Raji (cell line): Measurements from ENCODE around the gene ALCAM.

Experiments used
- POLR2A ChIP-seq: IDR thresholded peaks from 2 replicates; pipeline ENCODE4 v1.6.1; 2011; ENCODE audit warnings: low read depth, low read length, control low read depth; ENCODE audit not compliant: insufficient read depth

The ALCAM gene

DNA sequence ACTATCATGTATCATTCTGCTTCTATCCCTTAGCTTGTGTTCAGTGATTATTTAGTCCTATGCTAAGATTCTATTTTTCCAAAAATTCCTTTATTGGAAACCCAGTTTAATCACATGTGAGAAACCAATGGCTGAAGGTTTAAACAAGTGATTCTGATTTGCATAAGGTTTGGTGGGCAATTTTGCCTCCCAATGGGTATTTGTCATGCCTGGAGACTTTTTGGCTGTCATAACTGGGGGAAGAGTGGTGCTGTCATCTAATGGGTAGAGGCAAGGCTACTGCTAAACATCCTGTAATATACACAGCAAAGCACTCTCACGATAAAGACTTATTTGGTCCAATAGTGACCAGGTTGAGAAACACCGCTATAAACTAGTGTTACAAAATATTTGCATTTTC is 148.7 kb downstream of the ALCAM start:
- TF ChIP-seq POLR2A, result no peak

DNA sequence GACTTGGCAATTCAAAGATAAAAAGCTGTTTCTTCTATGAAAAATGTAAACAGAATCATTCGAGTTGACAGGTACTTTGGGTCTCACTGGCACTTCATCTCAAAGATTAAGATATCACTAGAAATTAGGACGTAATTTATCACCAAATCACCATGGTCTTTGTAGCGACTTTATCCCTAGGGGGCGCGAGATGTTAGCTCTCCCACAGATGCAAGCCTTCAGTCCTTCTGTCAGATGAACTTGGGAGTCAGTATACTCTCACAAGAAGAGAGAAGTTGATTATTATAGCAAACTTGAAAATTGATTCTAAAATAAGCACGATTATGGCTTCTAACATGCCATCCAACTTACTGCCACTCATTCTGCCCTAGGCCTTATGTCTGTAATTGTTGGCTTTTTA is 150.3 kb downstream of the ALCAM start:
- TF ChIP-seq POLR2A, result no peak

DNA sequence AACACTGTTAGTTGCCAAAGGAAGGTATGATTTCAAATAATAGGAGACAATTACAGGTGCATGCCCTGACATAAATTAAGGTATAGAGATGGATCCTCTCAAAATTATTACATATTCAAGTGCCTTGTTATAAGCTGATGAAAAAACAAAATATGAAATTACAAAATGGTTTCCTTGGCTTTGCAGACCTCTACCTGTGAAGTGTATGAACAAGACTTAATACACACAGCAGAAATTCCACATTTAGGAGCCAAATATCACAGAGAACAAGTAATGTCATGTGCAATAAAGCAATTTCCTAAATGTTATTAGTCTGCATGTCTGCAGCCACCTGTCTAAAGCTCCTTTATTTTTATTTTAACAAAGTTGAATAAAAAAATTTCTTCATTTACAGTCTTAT is 151.5 kb downstream of the ALCAM start:
- no peak for TF ChIP-seq POLR2A

DNA sequence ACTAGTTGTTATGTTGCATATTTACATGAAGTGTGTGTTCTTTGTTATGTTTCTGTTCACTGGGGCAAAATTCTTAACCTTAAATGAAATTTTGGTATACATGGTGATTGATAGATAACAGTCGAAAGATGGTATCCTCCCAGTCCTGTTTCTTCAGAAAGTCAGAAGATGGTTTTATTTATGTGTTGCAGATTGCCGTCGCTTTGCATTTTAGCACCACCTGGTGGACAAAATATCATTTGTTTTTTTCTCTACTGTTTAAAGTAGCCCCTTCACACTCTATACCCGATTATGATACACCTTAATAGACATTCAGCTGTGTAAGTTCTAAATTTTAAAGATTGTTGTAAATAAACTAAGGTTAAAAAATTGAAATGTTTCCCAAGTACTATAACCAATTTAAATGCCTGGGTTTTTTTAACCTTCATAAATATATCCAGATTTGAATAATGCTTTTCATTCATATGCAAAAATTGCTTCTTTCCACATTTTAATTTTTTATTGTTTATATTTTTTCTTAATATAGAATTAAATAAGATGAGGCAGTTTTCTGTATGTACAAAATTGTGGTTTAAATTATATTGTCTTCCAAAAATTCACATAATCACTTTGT is 152.2 kb downstream of the ALCAM start:
- no peak for TF ChIP-seq POLR2A

DNA sequence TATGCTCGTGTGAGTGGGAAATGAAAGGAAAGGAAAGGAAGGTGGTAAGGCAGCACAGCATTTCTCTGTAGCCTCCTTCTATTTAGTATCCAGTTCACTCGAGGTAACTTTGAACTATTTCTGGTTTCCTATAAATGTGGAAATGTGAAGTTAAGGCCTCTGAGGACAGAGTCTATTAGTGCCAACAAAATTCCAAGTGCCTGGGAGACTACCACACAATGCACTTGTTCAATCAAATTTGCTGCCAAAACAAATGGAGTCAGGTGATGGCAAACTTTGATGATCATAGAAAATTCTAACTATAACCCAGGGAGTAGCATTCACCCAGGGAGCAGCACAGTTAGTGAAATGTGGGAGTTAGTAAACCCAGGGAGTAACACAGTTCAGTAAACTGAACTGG is 155.1 kb downstream of the ALCAM start:
- no peak for TF ChIP-seq POLR2A

DNA sequence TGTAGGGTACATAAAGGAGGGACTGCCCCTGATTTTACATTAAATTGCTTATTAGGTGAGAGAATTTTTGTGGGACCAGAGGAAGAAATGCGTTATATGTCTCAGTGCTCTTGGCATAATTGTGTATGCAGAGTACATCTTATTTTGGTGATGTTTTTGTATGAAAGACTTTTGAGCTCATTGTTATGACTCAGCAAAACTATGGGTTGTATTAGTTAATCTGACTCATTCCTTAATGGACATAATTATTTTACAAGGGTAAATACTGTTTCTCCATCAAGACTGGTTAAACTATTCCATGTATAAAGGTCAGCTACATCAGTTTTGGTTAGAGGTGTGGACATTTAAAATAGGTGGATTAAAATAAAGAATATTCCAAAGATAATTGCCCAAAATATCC is 156.8 kb downstream of the ALCAM start:
- TF ChIP-seq POLR2A, result no peak

DNA sequence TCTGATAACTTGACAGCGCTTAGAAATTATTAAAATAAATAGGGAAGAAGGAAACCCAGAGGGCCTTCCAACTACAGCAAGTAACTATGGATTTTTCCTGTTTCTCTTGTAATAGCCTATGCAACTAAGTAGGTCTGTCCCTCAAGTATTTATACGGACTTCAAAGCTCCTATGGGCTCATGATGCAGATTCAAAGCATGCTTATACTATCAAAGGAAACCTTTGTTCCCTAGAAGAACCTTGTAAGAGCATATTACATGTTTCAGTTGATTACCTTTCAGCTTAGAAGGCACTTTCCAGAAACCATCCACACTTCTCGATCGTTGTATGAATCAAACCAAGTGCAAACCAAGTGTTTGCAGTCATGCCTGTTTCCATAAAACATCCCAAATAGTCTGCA is 158.8 kb downstream of the ALCAM start:
- TF ChIP-seq POLR2A, result no peak

DNA sequence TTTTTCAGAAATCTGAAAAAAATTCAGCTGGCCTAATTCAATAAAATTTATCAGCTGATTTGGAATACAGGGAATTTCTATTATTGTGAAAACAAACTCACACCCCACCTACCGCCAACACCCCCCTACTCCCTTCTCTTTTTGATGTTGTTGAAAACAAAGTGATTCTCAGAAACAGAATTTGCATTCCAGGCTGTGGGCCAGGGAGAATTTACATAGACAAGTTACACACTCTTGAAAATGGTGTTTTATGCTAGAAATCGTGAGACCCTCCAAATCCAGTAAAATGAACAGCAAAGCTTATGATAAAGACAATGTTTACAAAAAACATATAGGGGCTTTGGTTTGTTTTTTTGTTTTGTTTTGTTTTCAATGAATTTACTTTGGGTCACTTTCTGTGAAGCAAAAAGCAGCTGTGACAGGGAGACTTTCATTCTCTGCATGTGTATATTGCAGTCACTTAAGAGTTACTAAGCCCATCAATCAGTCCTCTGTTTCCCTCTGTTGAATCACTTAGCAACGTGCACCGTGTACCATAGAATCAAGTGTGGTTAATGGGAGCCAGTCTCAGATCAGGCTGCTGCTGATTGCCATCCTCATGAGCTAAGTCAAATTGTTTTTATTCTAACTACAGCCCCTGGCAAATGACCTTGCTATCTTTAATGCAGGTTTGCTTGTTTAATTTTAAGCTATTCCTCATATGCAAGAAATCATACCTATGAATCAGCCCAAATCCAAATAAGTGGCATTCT is 159.8 kb downstream of the ALCAM start:
- no peak for TF ChIP-seq POLR2A

DNA sequence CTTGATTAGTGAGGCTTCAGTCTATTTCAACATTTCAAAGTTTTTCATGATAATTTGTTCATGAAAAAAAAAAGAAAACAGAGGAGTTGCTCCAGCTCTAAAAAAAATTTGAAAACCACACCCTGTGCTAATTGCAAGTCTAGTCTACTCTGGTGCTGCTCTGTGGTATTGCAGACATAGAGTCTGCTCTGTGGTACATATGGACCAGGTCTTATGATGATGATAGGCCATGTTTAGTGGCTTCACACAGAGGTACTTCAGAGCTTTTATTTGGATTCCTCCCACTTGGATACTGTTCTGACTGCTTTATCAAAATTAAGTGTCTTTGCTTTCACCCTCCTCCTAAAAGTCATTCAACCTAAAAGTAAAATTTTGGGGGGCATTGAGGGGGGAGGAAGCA is 160.8 kb downstream of the ALCAM start:
- TF ChIP-seq POLR2A, result no peak

DNA sequence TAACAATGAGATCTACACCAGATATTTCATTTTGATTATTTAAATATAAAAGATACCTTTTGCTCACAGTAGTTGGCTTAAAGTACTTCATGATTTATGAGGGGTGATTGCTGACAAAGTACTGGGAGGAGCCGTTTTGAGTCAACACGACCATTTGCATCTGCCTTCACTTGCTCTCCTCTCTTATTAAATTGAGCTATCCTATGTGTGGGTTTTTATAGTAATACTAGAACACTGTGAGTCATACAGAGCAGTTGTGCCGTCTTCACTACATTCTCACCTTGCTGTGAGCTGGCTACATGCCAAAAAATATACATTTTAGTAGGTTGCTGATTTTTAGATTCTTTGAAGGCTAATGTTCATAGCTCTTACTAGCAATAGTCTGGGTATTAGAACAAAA is 161.2 kb downstream of the ALCAM start:
- no peak for TF ChIP-seq POLR2A

DNA sequence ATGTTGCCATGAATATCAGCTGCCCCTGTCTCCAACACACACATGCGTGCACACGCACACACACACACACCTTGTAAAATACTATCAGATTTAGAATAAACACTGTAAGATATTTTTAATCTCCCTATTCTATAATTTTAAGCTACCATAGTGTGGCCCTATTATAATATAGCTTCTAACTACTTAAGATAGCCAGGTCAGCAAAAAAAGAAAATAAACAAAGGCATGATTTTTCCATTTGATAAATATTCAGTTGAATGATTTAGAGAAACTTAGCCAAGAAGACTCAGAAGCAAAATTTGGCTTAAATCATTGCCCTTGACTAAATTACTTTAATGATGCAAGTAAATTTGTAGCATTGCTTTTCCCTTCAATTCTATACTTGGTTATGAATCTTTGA is 162.2 kb downstream of the ALCAM start:
- no peak for TF ChIP-seq POLR2A

DNA sequence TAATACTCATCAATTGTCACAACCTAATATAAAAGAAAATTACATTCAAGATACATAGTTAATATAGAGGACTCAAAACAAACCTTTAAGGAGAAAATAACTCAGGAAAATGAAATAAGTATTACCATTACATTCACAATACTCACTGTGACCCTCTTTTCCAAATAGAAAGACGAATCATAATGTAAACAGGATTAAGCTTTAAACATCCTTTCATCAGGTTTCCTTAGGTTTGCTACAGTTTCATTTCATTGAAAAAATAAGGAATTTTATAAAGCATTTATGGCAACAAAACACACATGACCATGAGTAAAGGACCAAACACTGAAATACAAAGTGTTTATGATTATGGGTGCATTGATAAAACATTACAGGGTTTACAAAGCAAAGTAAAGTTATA is 162.7 kb downstream of the ALCAM start:
- TF ChIP-seq POLR2A, result no peak

DNA sequence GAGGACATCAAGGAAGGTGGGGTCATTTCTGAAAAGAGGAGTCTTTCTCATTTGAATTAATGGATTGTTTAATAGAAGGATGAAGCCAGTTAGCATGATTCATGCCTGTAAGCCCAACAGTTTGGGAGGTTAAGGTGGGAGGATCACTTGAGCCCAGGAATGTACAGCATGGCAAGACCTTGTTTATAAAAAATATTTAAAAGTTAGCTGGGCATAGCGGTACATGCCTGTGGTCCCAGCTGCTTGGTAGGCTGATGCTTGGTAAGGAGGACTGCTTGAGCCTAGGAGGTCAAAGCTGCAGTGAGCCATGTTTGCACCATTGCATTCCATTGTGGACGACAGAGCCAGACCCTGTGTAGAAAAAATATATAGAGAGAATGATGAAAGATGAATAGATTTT is 165.5 kb downstream of the ALCAM start:
- no peak for TF ChIP-seq POLR2A

DNA sequence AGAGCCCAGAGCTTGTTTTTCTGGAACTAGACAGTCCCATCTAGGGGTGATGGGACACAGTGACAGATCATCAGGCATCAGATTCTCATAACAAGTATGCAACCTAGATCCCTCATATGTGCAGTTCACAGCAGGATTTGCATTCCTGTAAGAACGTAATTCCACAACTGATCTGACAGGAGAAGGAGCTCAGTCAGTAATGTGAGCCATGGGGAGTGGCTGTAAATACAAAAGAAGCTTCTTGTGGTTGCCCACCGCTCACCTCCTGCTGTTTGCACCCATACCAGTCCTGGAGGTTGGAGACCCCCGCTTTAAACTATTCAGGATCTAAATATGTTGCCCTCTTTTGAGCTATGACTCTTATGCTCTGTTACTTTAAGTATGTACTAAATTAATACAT is 167.3 kb downstream of the ALCAM start:
- TF ChIP-seq POLR2A, result no peak

DNA sequence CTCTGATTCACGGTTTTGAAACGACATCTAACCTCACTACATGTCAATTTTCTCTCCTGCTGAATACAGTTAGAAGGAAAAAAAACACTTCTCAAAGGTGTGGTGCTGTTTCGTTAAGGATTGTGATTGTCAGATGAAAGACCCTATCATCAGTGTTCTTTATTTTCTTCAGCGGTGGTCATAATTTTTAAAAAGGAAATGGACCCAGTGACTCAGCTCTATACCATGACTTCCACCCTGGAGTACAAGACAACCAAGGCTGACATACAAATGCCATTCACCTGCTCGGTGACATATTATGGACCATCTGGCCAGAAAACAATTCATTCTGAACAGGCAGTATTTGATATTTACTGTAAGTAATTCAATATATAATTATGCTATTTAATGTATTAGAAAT is 167.8 kb downstream of the ALCAM start:
- TF ChIP-seq POLR2A, result no peak

DNA sequence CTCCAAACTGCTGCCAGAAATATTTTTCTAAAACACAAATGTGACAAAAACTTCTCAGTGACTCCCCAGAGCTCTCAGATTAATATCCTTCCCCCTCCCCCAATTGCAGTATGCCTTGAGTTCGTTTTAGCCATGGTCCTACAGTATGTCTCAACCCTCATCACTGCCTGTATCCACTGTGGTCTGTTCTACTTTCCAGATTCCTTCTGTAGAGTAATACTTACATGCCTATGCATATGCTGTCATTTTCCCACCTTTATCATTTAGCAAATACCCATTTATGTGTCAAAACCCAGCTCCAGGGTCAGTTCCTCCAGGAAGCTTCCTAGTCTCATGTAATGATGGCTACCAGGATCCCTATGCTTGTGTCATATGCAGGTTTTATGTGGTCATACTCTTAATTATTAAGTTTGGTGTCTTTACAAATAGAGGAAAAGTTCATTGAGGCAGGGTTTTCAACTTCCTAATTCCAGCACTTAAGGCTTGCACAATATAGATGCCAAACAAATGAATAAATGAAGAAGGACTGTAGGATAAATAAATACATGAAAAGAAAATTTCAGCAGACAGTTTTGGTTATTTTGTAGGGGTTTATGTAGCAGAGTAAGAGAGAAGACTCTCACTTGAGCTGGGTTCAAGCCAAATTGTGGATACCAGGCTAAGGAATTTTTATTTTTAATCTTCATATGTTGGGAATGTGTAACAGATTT is 170.8 kb downstream of the ALCAM start:
- no peak for TF ChIP-seq POLR2A

DNA sequence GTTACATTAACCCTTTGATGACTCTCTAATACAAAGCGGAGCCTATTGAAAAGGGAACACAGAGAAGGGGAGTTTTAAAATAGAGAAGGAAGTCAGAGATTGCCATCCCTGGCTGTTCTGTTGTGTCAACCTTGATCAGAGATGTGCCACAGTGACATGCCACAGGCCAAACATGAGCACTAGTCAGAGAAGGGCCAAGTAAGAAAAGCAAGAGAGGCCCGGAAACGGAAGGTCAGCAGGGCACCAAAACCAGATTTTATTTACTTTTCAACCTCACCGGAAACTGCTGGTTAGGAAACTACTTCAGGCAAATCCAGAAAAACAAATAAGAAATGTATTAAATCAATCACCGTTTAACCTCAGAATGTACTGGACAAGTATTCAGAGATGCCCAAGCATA is 171.8 kb downstream of the ALCAM start:
- no peak for TF ChIP-seq POLR2A

DNA sequence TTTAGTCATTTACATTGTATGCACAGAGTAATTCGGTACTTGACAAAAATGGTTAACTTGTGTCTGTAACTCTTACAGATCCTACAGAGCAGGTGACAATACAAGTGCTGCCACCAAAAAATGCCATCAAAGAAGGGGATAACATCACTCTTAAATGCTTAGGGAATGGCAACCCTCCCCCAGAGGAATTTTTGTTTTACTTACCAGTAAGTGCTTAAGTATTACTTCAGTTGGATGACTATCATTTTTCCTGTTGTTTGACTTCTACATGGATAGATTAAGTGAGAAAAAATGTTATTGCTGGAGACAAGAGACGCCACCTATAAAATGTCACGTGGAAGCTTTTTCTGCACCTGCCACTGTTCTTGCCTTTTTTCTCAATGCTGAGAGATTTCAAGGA is 173.2 kb downstream of the ALCAM start:
- no peak for TF ChIP-seq POLR2A
